ENCODE measurements around the gene EXOSC2. TPM values are rescaled to one million over a fixed set of nuclear protein-coding genes. Genes with fewer than 3 reads are reported as not detected.

The EXOSC2 gene
- total and polyA plus RNA-seq, 2 of the 13 experiments (the other 11 are each of a cell fraction or from before 2014, with no cell fraction given) = 27.5 to 63.8 TPM

DNA sequence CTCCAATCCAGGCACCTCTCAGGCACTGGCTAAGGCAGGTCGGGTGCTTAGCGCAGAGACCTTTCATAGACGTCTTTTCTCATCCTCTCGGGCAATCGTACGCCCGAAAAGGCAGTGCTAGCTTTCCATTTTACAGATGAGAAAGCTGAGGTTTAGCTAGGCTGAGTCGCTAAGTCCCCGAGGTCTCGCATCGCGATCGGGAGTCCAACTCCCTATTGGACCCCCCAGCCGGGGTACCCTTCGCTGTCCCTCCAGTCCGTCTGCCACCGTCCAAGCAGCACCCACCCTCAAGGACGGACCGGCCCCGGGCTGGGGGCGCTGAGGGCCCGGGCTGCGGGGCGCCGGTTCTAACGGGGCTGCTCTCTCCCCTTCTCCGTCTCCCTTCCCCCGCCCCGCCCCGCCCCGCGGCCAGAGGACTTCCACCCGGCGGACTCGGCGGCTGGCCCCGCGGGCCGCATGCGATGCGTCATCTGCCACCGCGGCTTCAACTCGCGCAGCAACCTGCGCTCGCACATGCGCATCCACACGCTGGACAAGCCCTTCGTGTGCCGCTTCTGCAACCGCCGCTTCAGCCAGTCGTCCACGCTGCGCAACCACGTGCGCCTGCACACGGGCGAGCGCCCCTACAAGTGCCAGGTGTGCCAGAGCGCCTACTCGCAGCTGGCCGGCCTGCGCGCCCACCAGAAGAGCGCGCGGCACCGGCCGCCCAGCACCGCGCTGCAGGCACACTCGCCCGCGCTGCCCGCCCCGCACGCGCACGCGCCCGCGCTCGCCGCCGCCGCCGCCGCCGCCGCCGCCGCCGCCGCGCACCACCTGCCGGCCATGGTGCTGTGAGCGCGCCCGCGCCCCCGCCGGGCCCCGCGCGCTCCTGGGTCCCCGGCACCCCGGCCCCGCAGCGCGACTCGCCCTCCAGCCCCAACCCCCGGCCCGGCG, 12.5 kb upstream of the EXOSC2 start (continued):
- TF ChIP-seq ZNF616 (CRISPR knock-in tag; IDR thresholded peaks at IDR 0.05; ENCODE audit: low read depth) = peak; percentile 88
- peak; percentile 86; the same call in 1 of the 2 replicates for TF ChIP-seq ISX (CRISPR knock-in tag; conservative IDR thresholded peaks at IDR 0.05)
- no peak for TF ChIP-seq ZNF350 (CRISPR knock-in tag; IDR thresholded peaks at IDR 0.05; ENCODE audit: borderline replicate concordance, low read depth)
- TF ChIP-seq, protein P1, sequence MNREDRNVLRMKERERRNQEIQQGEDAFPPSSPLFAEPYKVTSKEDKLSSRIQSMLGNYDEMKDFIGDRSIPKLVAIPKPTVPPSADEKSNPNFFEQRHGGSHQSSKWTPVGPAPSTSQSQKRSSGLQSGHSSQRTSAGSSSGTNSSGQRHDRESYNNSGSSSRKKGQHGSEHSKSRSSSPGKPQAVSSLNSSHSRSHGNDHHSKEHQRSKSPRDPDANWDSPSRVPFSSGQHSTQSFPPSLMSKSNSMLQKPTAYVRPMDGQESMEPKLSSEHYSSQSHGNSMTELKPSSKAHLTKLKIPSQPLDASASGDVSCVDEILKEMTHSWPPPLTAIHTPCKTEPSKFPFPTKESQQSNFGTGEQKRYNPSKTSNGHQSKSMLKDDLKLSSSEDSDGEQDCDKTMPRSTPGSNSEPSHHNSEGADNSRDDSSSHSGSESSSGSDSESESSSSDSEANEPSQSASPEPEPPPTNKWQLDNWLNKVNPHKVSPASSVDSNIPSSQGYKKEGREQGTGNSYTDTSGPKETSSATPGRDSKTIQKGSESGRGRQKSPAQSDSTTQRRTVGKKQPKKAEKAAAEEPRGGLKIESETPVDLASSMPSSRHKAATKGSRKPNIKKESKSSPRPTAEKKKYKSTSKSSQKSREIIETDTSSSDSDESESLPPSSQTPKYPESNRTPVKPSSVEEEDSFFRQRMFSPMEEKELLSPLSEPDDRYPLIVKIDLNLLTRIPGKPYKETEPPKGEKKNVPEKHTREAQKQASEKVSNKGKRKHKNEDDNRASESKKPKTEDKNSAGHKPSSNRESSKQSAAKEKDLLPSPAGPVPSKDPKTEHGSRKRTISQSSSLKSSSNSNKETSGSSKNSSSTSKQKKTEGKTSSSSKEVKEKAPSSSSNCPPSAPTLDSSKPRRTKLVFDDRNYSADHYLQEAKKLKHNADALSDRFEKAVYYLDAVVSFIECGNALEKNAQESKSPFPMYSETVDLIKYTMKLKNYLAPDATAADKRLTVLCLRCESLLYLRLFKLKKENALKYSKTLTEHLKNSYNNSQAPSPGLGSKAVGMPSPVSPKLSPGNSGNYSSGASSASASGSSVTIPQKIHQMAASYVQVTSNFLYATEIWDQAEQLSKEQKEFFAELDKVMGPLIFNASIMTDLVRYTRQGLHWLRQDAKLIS (CRISPR knock-in tag; IDR thresholded peaks at IDR 0.05) = no peak
- TF ChIP-seq ETV6 (CRISPR knock-in tag; conservative IDR thresholded peaks at IDR 0.05) = peak; percentile 55; the same call in 1 of the 2 replicates
- TF ChIP-seq HOXA9 (CRISPR knock-in tag; IDR thresholded peaks at IDR 0.05; ENCODE audit: borderline replicate concordance) = peak; percentile 79; the same call in 1 of the 2 replicates
- peak; percentile 75; the same call in 1 of the 2 replicates for TF ChIP-seq MAF1 (CRISPR knock-in tag; IDR thresholded peaks at IDR 0.05; ENCODE audit: borderline replicate concordance)
- TF ChIP-seq ZNF10 (CRISPR knock-in tag; IDR thresholded peaks at IDR 0.05; ENCODE audit: borderline replicate concordance, low read depth) = no peak
- no peak for TF ChIP-seq ZKSCAN5 (CRISPR knock-in tag; IDR thresholded peaks at IDR 0.05)
- TF ChIP-seq ZNF33A (CRISPR knock-in tag; IDR thresholded peaks at IDR 0.05; ENCODE audit: borderline replicate concordance) = no peak
- peak; percentile 84 for TF ChIP-seq ATF3 (CRISPR knock-in tag; IDR thresholded peaks at IDR 0.05)
- no peak for TF ChIP-seq KAT7 (CRISPR knock-in tag; IDR thresholded peaks at IDR 0.05; ENCODE audit: borderline replicate concordance)
- 0 out of 2 replicates have a peak, but pooled peaks have one; percentile 38 for TF ChIP-seq HINFP (CRISPR knock-in tag; IDR thresholded peaks at IDR 0.05; ENCODE audit: low read depth)
- TF ChIP-seq ZNF432 (CRISPR knock-in tag; IDR thresholded peaks at IDR 0.05; ENCODE audit: borderline replicate concordance) = 0 out of 2 replicates have a peak, but pooled peaks have one; percentile 60
- TF ChIP-seq, protein P2, sequence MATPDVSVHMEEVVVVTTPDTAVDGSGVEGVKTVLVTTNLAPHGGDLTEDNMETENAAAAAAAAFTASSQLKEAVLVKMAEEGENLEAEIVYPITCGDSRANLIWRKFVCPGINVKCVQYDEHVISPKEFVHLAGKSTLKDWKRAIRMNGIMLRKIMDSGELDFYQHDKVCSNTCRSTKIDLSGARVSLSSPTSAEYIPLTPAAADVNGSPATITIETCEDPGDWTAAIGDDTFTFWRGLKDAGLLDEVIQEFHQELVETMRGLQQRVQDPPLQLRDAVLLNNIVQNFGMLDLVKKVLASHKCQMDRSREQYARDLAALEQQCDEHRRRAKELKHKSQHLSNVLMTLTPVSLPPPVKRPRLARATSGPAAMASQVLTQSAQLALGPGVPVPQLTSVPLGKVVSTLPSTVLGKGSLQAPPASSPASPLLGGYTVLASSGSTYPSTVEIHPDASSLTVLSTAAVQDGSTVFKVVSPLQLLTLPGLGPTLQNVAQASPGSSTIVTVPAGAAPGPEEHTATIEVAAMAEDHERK (CRISPR knock-in tag; IDR thresholded peaks at IDR 0.05; ENCODE audit: low read depth) = no peak
- peak; percentile 43; the same call in 1 of the 2 replicates for TF ChIP-seq IRF2 (CRISPR knock-in tag; IDR thresholded peaks at IDR 0.05)
- peak; percentile 86 for TF ChIP-seq HOXA3 (CRISPR knock-in tag; IDR thresholded peaks at IDR 0.05)
- peak; percentile 91 for TF ChIP-seq IKZF4 (CRISPR knock-in tag; IDR thresholded peaks at IDR 0.05; ENCODE audit: borderline replicate concordance, low read depth, not compliant biosample characterization)
- peak; percentile 95 for TF ChIP-seq ZNF629 (CRISPR knock-in tag; conservative IDR thresholded peaks at IDR 0.05)
- TF ChIP-seq RNF2 (conservative IDR thresholded peaks at IDR 0.05; ENCODE audit: low read depth) = peak; percentile 87
- no peak for TF ChIP-seq DNMT3B (CRISPR knock-in tag; conservative IDR thresholded peaks at IDR 0.05)
- peak; percentile 81 for TF ChIP-seq ZNF788 (CRISPR knock-in tag; IDR thresholded peaks at IDR 0.05; ENCODE audit: borderline replicate concordance)
